HepG2 (cell line): ENCODE measurements around the gene TPSD1.
"Not testable (repeated sequence)": the region's sequence is repeated elsewhere in the genome, so short reads cannot be mapped to it uniquely, and the experiment has no call there.

Experiments
- CBFB ChIP-seq: sonication (generic); formaldehyde crosslinking; IDR thresholded peaks from 2 replicates; pipeline ENCODE4 v1.4.0; 2020; ENCODE audit warnings: missing genetic modification reagents
- CHD2 ChIP-seq: IDR thresholded peaks from 2 replicates; pipeline ENCODE4 v1.6.1; 2011; ENCODE audit warnings: low read depth, low read length, improper control_type of control experiment
- GATAD2A ChIP-seq: IDR thresholded peaks from 2 replicates; pipeline ENCODE4 v1.6.1; 2016
- HMG20B ChIP-seq: conservative IDR thresholded peaks from 2 replicates; pipeline ENCODE4 v1.6.1; 2016; ENCODE audit warnings: missing genetic modification reagents, missing compliant biosample characterization
- JDP2 ChIP-seq: sonication (generic); formaldehyde crosslinking; IDR thresholded peaks from 2 replicates; pipeline ENCODE4 v1.8.1; 2022; ENCODE audit warnings: missing genetic modification reagents, borderline replicate concordance
- KDM5B ChIP-seq: sonication (generic); formaldehyde crosslinking; IDR thresholded peaks from 2 replicates; pipeline ENCODE4 v1.4.0; 2020; ENCODE audit warnings: missing genetic modification reagents, mild to moderate bottlenecking, borderline replicate concordance
- NCOR1 ChIP-seq: fragments of 200-600 bp; sonication (generic); IDR thresholded peaks from 2 replicates; pipeline ENCODE4 v1.7.0; 2017; ENCODE audit warnings: antibody characterized with exemption, low read length, borderline replicate concordance
- PITX1 ChIP-seq: sonication (generic); formaldehyde crosslinking; IDR thresholded peaks from 2 replicates; pipeline ENCODE4 v1.5.1; 2020; ENCODE audit warnings: mild to moderate bottlenecking, missing genetic modification reagents
- POLR2A ChIP-seq, 2 experiments: IDR thresholded peaks; 2 replicates each; pipeline ENCODE4 v1.6.1; 2011; ENCODE audit warnings: low read depth in 2 of 2, low read length in 2 of 2, mild to moderate bottlenecking in 1 of 2, moderate library complexity in 1 of 2; ENCODE audit not compliant: insufficient read depth in 1 of 2
- TRIM24 ChIP-seq: sonication (generic); formaldehyde crosslinking; IDR thresholded peaks from 2 replicates; pipeline ENCODE4 v1.8.0; 2022; ENCODE audit warnings: mild to moderate bottlenecking, missing genetic modification reagents
- ZNF678 ChIP-seq: sonication (generic); formaldehyde crosslinking; IDR thresholded peaks from 2 replicates; pipeline ENCODE4 v1.4.0; 2020; ENCODE audit warnings: mild to moderate bottlenecking, missing genetic modification reagents
- ZNF879 ChIP-seq: sonication (generic); formaldehyde crosslinking; IDR thresholded peaks from 2 replicates; pipeline ENCODE4 v1.8.1; 2023; ENCODE audit warnings: missing genetic modification reagents
- TF ChIP-seq, protein P1 (sequence below), 2 experiments: fragments of 450-650 bp in 1 of 2; sonication (generic) in 1 of 2; formaldehyde crosslinking in 1 of 2; IDR thresholded peaks; 2 replicates each; pipeline versions ENCODE4 v1.6.1 to v1.8.0; 2016 to 2022; ENCODE audit warnings: antibody characterized with exemption in 1 of 2, mild to moderate bottlenecking in 1 of 2, missing genetic modification reagents in 1 of 2
- TF ChIP-seq, protein P2 (sequence below): sonication (generic); formaldehyde crosslinking; IDR thresholded peaks from 2 replicates; pipeline ENCODE4 v1.4.0; 2020; ENCODE audit warnings: missing genetic modification reagents, mild to moderate bottlenecking, borderline replicate concordance

DNA sequence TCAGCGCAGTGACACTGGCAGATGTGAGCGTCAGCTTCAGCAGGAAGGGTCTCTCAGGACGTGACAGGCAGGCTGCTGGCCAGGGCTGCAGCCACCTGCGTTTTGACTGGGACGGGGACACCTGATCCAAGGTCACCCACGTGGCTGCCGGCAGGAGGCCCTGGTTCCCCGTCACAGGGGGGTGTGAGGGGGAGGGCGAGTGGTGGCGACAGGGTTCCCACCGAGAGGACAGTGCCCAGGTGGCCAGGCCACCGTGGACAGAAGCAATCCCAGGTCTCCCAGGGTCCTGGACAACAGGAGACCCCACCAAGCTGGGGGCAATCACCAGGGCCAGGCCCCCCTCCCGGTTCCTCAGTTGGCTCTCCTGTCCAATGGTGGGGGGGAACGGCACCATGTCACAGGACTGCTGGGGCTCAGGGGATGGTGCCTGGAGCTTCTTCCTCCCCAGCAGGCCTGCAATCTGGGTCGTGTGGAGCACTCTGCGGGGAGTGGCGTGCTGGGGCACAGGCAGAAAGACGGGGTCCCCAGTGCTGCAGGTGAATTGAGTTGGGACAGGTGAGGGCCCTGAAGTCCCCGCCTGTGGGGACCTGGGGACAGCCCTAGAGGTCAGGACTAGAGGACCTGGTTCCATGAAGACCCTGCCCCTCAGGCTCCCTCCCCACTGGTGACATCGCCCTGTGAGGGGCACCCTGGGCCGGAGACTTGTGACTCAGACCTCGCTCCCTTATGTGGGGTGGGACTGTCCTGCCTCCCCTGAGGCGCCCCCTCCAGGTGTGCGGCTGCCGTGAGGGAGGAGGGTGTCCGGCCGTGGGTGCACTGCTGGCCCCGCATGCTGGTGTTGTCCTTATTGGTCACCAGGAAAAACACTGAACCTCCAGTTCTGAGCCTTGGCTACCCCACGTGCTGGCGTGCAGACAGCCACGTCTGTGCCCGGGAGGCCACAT, 11.7 kb upstream of the TPSD1 start:
- not testable (repeated sequence) for TF ChIP-seq ZNF678 (CRISPR knock-in tag); CHD2; POLR2A (IDR thresholded peaks at IDR 0.05; ENCODE audit: insufficient read depth in 1 of 2, low read depth in 2 of 2, low read length in 2 of 2); KDM5B (CRISPR knock-in tag); HMG20B (CRISPR knock-in tag); CBFB (CRISPR knock-in tag); GATAD2A; TRIM24 (CRISPR knock-in tag); ZNF879 (CRISPR knock-in tag); JDP2 (CRISPR knock-in tag); NCOR1; PITX1
- TF ChIP-seq, protein P1, sequence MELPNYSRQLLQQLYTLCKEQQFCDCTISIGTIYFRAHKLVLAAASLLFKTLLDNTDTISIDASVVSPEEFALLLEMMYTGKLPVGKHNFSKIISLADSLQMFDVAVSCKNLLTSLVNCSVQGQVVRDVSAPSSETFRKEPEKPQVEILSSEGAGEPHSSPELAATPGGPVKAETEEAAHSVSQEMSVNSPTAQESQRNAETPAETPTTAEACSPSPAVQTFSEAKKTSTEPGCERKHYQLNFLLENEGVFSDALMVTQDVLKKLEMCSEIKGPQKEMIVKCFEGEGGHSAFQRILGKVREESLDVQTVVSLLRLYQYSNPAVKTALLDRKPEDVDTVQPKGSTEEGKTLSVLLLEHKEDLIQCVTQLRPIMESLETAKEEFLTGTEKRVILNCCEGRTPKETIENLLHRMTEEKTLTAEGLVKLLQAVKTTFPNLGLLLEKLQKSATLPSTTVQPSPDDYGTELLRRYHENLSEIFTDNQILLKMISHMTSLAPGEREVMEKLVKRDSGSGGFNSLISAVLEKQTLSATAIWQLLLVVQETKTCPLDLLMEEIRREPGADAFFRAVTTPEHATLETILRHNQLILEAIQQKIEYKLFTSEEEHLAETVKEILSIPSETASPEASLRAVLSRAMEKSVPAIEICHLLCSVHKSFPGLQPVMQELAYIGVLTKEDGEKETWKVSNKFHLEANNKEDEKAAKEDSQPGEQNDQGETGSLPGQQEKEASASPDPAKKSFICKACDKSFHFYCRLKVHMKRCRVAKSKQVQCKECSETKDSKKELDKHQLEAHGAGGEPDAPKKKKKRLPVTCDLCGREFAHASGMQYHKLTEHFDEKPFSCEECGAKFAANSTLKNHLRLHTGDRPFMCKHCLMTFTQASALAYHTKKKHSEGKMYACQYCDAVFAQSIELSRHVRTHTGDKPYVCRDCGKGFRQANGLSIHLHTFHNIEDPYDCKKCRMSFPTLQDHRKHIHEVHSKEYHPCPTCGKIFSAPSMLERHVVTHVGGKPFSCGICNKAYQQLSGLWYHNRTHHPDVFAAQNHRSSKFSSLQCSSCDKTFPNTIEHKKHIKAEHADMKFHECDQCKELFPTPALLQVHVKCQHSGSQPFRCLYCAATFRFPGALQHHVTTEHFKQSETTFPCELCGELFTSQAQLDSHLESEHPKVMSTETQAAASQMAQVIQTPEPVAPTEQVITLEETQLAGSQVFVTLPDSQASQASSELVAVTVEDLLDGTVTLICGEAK (IDR thresholded peaks at IDR 0.05), result not testable (repeated sequence)
- TF ChIP-seq, protein P1 (CRISPR knock-in tag; IDR thresholded peaks at IDR 0.05), result not testable (repeated sequence)
- TF ChIP-seq, protein P2, sequence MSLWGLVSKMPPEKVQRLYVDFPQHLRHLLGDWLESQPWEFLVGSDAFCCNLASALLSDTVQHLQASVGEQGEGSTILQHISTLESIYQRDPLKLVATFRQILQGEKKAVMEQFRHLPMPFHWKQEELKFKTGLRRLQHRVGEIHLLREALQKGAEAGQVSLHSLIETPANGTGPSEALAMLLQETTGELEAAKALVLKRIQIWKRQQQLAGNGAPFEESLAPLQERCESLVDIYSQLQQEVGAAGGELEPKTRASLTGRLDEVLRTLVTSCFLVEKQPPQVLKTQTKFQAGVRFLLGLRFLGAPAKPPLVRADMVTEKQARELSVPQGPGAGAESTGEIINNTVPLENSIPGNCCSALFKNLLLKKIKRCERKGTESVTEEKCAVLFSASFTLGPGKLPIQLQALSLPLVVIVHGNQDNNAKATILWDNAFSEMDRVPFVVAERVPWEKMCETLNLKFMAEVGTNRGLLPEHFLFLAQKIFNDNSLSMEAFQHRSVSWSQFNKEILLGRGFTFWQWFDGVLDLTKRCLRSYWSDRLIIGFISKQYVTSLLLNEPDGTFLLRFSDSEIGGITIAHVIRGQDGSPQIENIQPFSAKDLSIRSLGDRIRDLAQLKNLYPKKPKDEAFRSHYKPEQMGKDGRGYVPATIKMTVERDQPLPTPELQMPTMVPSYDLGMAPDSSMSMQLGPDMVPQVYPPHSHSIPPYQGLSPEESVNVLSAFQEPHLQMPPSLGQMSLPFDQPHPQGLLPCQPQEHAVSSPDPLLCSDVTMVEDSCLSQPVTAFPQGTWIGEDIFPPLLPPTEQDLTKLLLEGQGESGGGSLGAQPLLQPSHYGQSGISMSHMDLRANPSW (CRISPR knock-in tag), result not testable (repeated sequence)
